Activated gamma-delta T cell (primary cell): ENCODE measurements around the gene TNFRSF6B.

Source experiments
- DNase-seq: peaks from one replicate; lab custom pipeline; 2025; lab: John Stamatoyannopoulos, UW

Gene TNFRSF6B

GRCh38 chr20:63686492-63687321, 9.7 kb upstream of the TNFRSF6B start:
- no peak for DNase-seq

- no peak for DNase-seq
These were observed 8.9 kb upstream of the TNFRSF6B start for GRCh38 chr20:63687419-63688178.

- DNase-seq: no peak
These were observed 8.0 kb upstream of the TNFRSF6B start for GRCh38 chr20:63688228-63689045.

DNA sequence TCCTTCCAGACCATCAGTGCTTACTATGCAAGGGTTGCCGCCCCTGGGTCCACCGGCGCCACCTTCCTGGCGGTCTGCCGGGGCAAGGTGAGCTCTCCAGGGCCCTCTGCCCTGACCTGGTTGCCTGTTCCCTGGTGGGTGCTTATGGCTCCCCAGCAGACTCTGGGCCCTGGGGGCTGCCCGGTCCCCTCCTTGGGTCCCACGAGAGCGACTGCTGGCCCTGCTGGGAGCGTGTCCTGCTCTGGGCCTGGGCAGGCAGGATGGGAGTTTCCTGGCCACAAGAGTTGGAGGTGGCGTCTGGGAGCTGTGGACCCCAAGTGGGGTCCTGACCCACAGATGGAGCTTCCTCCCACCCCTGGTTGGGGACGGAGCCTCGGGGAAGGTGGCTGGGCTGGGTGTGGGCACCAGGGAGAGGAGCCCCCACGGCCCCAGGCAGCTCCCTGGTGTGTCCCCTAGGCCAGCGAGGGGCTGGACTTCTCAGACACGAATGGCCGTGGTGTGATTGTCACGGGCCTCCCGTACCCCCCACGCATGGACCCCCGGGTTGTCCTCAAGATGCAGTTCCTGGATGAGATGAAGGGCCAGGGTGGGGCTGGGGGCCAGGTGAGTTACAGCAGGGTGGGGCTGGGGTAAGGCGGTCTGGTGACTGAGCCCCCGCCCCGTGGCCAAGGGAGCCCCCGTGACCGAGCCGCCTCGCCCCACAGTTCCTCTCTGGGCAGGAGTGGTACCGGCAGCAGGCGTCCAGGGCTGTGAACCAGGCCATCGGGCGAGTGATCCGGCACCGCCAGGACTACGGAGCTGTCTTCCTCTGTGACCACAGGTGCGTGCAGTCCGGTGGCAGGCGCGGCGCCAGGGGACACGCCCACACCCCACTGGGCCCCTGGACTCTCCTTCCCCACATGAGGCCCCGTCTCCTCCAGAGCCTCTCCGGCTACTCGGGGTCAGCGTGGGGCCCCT, 7.1 kb upstream of the TNFRSF6B start:
- no peak for DNase-seq

DNA sequence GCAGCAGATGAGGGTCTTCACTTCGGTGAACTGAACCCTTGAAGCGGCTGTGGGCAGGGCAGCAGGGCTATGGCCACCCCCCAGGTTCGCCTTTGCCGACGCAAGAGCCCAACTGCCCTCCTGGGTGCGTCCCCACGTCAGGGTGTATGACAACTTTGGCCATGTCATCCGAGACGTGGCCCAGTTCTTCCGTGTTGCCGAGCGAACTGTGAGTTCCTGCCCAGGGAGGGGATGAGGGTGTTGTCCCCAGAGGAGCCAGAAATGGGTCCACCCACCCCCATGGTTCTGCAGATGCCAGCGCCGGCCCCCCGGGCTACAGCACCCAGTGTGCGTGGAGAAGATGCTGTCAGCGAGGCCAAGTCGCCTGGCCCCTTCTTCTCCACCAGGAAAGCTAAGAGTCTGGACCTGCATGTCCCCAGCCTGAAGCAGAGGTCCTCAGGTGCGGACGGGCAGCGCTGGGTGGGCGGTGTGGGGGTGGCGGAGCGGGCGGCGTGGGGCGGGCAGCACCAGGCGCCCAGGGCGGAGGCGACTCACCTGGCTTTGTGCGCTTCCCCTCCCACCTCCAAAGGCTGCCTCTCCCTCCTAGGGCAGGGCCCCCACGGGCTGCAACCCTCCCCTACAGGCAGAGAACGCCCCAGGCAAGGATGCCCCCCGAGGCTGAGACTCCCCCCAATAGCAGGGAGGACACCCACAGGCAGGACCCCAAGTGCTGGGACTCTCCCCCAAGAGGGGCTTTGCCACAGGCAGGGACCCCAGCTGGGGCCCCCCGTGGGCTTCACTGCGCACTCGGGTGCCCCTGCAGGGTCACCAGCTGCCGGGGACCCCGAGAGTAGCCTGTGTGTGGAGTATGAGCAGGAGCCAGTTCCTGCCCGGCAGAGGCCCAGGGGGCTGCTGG, 6.2 kb upstream of the TNFRSF6B start:
- no peak for DNase-seq

DNA sequence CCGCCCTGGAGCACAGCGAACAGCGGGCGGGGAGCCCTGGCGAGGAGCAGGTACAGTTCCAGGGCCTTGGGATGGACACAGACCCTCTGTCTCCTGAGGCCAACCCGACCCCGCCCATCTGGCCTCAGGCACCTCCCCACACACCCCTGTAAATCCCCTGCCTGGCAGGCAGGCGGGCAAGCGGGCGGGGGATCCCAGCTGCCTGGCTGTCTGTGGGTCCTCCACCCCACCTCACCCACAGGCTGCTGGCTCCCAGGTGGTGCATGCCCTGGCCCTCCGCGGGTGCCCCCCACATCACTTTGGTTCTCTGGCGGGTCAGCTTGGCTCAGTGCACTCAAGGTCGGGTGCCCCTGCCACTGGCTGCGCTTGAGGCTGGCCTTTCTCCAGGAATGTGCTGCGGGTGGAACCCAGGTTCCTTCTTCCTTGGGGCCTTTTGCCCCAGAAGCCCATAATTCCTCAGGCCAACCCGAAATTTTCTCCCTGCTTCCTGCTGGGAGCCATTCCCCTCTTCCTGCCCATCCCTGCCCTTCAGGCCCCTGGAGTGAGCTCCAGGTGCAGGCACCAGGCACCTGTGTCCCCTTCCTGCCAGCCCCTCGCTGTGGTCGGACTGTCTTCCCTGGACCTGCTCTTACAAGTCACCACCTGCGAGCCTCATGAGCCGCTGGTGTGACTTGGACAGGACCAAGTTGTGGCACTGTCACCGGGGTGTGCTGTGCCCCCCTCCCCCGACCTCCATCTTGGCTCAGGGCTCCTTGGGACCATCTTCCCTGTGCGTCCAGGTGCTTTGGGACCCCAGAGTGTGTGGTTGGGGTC, 5.3 kb upstream of the TNFRSF6B start:
- no peak for DNase-seq

DNA sequence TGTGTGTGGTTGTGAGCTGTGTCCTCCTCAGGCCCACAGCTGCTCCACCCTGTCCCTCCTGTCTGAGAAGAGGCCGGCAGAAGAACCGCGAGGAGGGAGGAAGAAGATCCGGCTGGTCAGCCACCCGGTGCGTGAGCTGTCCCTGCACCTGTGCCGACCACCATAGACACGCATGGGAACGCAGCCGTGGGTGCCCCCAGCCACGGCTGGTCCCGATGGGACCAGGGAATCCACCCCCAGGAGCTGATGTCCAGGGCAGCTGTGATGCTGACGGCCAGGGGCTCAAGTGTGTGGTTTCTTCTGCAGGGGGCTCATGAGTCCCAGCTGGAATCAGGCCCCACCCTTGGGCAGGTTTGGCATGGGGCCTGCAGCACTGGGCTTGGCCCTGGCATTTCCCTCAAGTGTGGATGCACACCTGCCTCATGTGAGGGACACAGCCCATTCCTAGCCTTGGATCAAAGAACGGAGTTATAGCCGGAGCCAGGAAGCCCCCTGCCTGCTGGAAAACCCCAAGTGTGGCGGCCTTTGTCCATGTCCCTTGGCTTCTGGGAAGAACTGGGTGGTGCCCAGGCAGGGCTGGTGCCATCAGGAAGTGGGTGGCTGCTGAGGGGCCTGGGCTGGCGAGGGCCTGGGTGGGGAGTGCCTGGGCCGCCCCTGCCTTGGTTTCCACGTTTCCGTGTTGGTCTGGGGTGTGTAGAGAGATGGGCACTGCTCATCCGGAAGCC, 4.6 kb upstream of the TNFRSF6B start:
- no peak for DNase-seq

DNA sequence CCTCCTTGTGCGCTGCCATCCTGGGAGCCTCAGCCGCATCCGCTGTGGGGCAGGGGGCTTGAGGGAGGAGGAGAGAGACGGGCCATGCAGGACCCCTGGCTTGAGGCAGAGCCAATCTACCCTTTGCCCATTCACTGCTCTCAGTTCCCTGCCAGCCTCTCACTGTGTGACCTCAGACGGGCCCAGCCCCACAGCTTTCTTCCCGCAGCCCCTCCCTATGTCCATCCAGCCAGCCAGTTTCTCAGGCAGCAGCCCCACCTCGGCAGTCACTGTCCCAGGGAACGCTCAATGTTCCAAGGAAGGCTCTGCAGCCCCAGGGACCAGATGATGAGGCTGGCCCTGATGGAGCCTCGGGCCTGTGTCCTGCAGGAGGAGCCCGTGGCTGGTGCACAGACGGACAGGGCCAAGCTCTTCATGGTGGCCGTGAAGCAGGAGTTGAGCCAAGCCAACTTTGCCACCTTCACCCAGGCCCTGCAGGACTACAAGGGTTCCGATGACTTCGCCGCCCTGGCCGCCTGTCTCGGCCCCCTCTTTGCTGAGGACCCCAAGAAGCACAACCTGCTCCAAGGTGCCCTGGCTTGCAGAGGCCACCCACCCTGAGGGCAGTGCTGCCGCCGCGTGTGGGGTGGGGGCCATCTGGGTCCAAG, 3.9 kb upstream of the TNFRSF6B start:
- DNase-seq: no peak

DNA sequence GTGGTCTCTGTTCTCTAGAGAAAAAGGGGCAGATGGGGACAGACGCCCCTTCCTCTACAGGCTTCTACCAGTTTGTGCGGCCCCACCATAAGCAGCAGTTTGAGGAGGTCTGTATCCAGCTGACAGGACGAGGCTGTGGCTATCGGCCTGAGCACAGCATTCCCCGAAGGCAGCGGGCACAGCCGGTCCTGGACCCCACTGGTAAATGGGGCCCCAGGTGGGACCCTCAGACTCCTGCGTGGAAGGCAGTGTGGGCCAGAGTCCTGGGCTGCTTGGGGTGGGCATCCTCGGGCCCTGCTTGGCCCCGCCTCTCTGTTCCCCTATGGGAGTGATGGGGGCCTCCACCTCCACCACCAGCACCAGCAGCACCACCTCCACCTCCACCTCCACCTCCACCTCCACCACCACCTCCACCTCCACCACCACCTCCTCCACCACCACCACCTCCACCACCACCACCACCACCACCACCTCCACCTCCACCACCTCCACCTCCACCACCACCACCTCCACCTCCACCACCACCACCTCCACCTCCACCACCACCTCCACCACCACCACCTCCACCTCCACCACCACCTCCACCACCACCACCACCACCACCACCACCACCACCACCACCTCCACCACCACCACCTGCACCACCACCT, 3.2 kb upstream of the TNFRSF6B start:
- no peak for DNase-seq

DNA sequence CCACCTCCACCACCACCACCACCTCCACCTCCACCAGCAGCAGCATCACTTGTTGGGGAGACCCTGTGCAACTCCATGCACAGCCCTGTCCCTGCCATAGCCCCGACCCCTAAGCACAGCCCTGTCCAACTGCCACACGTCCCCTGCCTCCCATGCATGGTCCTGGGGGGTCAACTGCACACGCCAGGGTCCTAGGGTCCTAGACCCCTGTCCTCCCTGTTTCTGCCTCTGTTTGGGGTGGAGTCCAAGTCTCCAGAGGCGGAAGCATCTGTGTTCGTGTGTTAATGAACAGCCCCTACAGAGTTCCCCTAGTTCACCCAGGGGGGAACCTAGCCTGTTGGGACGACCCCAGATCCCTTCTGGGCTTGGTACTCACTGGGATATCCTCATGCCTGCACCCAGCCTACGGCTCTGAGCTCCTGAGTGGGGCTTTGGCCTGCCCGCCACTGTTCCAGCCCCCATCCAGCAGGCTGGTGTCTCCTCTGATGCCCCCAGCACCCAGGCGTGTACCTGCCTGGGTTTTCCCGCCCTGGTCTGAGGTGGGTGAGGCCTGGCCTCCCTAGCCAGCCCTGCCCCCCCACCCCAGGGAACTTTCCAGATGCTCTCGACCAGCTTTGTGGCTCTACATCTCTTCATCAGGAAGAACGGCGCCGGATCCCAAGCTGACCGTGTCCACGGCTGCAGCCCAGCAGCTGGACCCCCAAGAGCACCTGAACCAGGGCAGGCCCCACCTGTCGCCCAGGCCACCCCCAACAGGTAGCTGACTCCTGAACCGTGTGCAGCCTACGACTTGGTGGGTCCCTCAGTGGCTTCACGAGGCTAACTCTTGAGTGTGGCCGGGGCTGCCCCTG, 2.5 kb upstream of the TNFRSF6B start:
- no peak for DNase-seq

GRCh38 chr20:63694584-63695423, 1.6 kb upstream of the TNFRSF6B start:
- DNase-seq: no peak

GRCh38 chr20:63695424-63696305, 787 bp upstream of the TNFRSF6B start:
- no peak for DNase-seq

DNA sequence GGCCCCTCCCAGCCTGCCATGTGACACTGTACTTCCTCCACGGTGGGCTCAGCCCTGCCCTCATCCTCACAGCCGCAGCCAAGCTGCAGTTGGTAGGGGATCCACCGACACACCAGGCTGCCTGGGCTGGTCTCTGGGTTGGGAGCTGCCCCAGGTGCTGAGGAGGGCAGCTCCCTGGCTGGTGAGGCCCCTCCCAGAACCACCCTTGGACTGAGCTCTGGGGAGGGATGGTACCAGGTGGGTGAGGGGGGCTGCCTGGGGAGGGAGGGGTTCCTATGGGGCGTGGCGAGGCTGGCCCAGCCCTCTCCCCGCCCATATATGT, 185 bp upstream of the TNFRSF6B start:
- DNase-seq: no peak

DNA sequence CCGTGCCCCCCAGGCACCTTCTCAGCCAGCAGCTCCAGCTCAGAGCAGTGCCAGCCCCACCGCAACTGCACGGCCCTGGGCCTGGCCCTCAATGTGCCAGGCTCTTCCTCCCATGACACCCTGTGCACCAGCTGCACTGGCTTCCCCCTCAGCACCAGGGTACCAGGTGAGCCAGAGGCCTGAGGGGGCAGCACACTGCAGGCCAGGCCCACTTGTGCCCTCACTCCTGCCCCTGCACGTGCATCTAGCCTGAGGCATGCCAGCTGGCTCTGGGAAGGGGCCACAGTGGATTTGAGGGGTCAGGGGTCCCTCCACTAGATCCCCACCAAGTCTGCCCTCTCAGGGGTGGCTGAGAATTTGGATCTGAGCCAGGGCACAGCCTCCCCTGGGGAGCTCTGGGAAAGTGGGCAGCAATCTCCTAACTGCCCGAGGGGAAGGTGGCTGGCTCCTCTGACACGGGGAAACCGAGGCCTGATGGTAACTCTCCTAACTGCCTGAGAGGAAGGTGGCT, 960 bp downstream of the TNFRSF6B start:
- no peak for DNase-seq
